Osteoblast (primary cell): ENCODE measurements around the gene CRNN. TPM values are rescaled to one million over a fixed set of nuclear protein-coding genes. Genes with fewer than 3 reads are reported as not detected.

Source experiments
- DNase-seq: peaks from one replicate; pipeline ENCODE4 v3.0.0; 2011; ENCODE audit warnings: low spot score, mixed read lengths; ENCODE audit not compliant: insufficient read length; ENCODE audit errors: missing footprints
- H2AFZ ChIP-seq: 2 replicates; pipeline ENCODE4 v1.6.0; 2011; ENCODE audit warnings: mild to moderate bottlenecking, low read length
- H3K27ac ChIP-seq: 2 replicates; pipeline ENCODE4 v1.5.1; 2011; ENCODE audit warnings: mild to moderate bottlenecking, low read depth, low read length, moderate library complexity
- H3K27me3 ChIP-seq: 2 replicates; pipeline ENCODE4 v1.6.0; 2012; ENCODE audit warnings: mild to moderate bottlenecking, control low read depth, inconsistent platforms, low read length, moderate library complexity; ENCODE audit not compliant: insufficient read depth
- H3K36me3 ChIP-seq: 2 replicates; pipeline ENCODE4 v1.5.1; 2011; ENCODE audit warnings: mild to moderate bottlenecking, low read length, control low read depth, moderate library complexity; ENCODE audit not compliant: insufficient read depth
- H3K4me1 ChIP-seq: 2 replicates; pipeline ENCODE4 v1.5.1; 2011; ENCODE audit warnings: mild to moderate bottlenecking, low read length, control low read depth, moderate library complexity; ENCODE audit not compliant: insufficient read depth
- H3K4me2 ChIP-seq: 2 replicates; pipeline ENCODE4 v1.6.0; 2011; ENCODE audit warnings: mild to moderate bottlenecking, low read length; ENCODE audit not compliant: insufficient read depth
- H3K4me3 ChIP-seq: fragments of 200-600 bp; sonication (generic); 3 replicates; pipeline ENCODE4 v1.5.1; 2012; ENCODE audit warnings: mild to moderate bottlenecking, low read length, inconsistent platforms; ENCODE audit not compliant: insufficient read depth
- H3K79me2 ChIP-seq: 2 replicates; pipeline ENCODE4 v1.6.0; 2012; ENCODE audit warnings: mild to moderate bottlenecking, low read length, control low read depth, inconsistent platforms; ENCODE audit not compliant: insufficient read depth
- H3K9me3 ChIP-seq: 2 replicates; pipeline ENCODE4 v1.5.1; 2011; ENCODE audit warnings: low read depth, low read length, control low read depth
- H4K20me1 ChIP-seq: 2 replicates; pipeline ENCODE4 v1.6.0; 2012; ENCODE audit warnings: mild to moderate bottlenecking, low read length, control low read depth; ENCODE audit not compliant: insufficient read depth
- CTCF ChIP-seq: IDR thresholded peaks from 2 replicates; pipeline ENCODE4 v1.5.1; 2011; ENCODE audit warnings: mild to moderate bottlenecking, low read depth, low read length, moderate library complexity; ENCODE audit errors: extremely low read depth
- total RNA-seq: library from RNA; depleted of rRNA; stranded (reverse); fragments of >200 nt; gene quantifications from 2 replicates; pipeline ENCODE4 v1.2.3, GENCODE V29; 2012

The CRNN gene
- total RNA-seq, 1 donor = not detected

GRCh38 chr1:152447484-152447883 is 33.4 kb upstream of the CRNN start:
- Histone ChIP-seq H3K27ac (no peak overlapping the region), H3K79me2 (no peaks in the 10 kb centered on the region), H3K27me3 (peaks cover 7% of the 10 kb centered on the region), H4K20me1 (no peaks in the 10 kb centered on the region), H3K4me3 (no peak overlapping the region), H3K4me2 (no peak overlapping the region), H3K4me1 (peaks cover 3% of the 10 kb centered on the region), H3K36me3 (no peaks in the 10 kb centered on the region), H3K9me3 (no peaks in the 10 kb centered on the region), H2AFZ (no peak overlapping the region)
- no peak for TF ChIP-seq CTCF
- DNase-seq = no peak

- no peak overlapping the region for H3K27ac ChIP-seq
- DNase-seq = no peak
- no peak for TF ChIP-seq CTCF
Observed at GRCh38 chr1:152444045-152444444, 30.0 kb upstream of the CRNN start.

GRCh38 chr1:152442765-152443164 is 28.7 kb upstream of the CRNN start:
- Histone ChIP-seq H3K36me3 (no peaks in the 10 kb centered on the region), H3K4me1 (peaks cover 4% of the 10 kb centered on the region), H3K79me2 (no peaks in the 10 kb centered on the region), H4K20me1 (no peaks in the 10 kb centered on the region), H3K4me2 (no peak overlapping the region), H3K9me3 (no peaks in the 10 kb centered on the region), H3K4me3 (no peak overlapping the region), H2AFZ (no peak overlapping the region), H3K27ac (no peak overlapping the region), H3K27me3 (peaks cover 12% of the 10 kb centered on the region)
- no peak for TF ChIP-seq CTCF
- DNase-seq = peak; percentile 41

More at GRCh38 chr1:152444045-152444444, 30.0 kb upstream of the CRNN start:
- no peak overlapping the region for H3K4me2 ChIP-seq
- H3K9me3 ChIP-seq = no peaks in the 10 kb centered on the region
- peaks cover 4% of the 10 kb centered on the region for H3K4me1 ChIP-seq
- peaks cover 7% of the 10 kb centered on the region for H3K27me3 ChIP-seq
- H3K36me3 ChIP-seq = no peaks in the 10 kb centered on the region
- H2AFZ ChIP-seq = no peak overlapping the region
- no peaks in the 10 kb centered on the region for H3K79me2 ChIP-seq
- no peaks in the 10 kb centered on the region for H4K20me1 ChIP-seq
- H3K4me3 ChIP-seq = no peak overlapping the region

- H3K79me2 ChIP-seq = no peaks in the 10 kb centered on the region
Observed at GRCh38 chr1:152442301-152442700, 28.2 kb upstream of the CRNN start.

More at GRCh38 chr1:152442301-152442700, 28.2 kb upstream of the CRNN start:
- TF ChIP-seq CTCF = no peak
- H3K27ac ChIP-seq = no peak overlapping the region
- peaks cover 12% of the 10 kb centered on the region for H3K27me3 ChIP-seq
- H4K20me1 ChIP-seq = no peaks in the 10 kb centered on the region
- H3K4me3 ChIP-seq = no peak overlapping the region
- no peak overlapping the region for H3K4me2 ChIP-seq
- no peaks in the 10 kb centered on the region for H3K9me3 ChIP-seq
- no peak overlapping the region for H2AFZ ChIP-seq
- H3K4me1 ChIP-seq = peaks cover 4% of the 10 kb centered on the region
- H3K36me3 ChIP-seq = no peaks in the 10 kb centered on the region
- DNase-seq = no peak
